ENCODE results near the gene HDAC3. TPM values are rescaled to one million over a fixed set of nuclear protein-coding genes. Genes with fewer than 3 reads are reported as not detected.

The HDAC3 gene
- total RNA-seq, 2 donors from 2014 or later = 53.5 to 56.2 TPM

- TF ChIP-seq CTCF (IDR thresholded peaks at IDR 0.05) = no peak
- DNase-seq (ENCODE audit: low spot score) = no peak
- no peak for ATAC-seq (ENCODE audit: insufficient number of reproducible peaks, low FRiP score, low read depth)
- H3K4me3 ChIP-seq = no peak overlapping the region
- no peaks in the 10 kb centered on the region for H3K27me3 ChIP-seq (replicated peaks; ENCODE audit: insufficient read depth)
- H3K36me3 ChIP-seq = peaks cover 4% of the 10 kb centered on the region
- H3K9me3 ChIP-seq = no peaks in the 10 kb centered on the region
- no peak overlapping the region for H3K27ac ChIP-seq
- H3K4me1 ChIP-seq (ENCODE audit: control insufficient read depth in 1 of 2, low read depth in 2 of 2) = no peaks in the 10 kb centered on the region
Measured at GRCh38 chr5:141665995-141666940, 29.6 kb upstream of the HDAC3 start.

- ATAC-seq (ENCODE audit: insufficient number of reproducible peaks, low FRiP score, low read depth) (no peak), DNase-seq (ENCODE audit: low spot score) (no peak)
- H3K4me3 ChIP-seq = no peak overlapping the region
- peak; percentile 87 for TF ChIP-seq CTCF (IDR thresholded peaks at IDR 0.05)
- H3K27ac ChIP-seq = no peak overlapping the region
- no peaks in the 10 kb centered on the region for H3K9me3 ChIP-seq
- H3K27me3 ChIP-seq (replicated peaks; ENCODE audit: insufficient read depth) = no peaks in the 10 kb centered on the region
- peaks cover 4% of the 10 kb centered on the region for H3K36me3 ChIP-seq
- no peaks in the 10 kb centered on the region for H3K4me1 ChIP-seq (ENCODE audit: control insufficient read depth in 1 of 2, low read depth in 2 of 2)
Measured at GRCh38 chr5:141664733-141665461, 28.2 kb upstream of the HDAC3 start.

- Histone ChIP-seq H3K9me3 (no peaks in the 10 kb centered on the region), H3K4me1 (ENCODE audit: control insufficient read depth in 1 of 2, low read depth in 2 of 2) (no peaks in the 10 kb centered on the region), H3K27me3 (replicated peaks; ENCODE audit: insufficient read depth) (no peaks in the 10 kb centered on the region), H3K27ac (no peak overlapping the region), H3K36me3 (peaks cover 4% of the 10 kb centered on the region), H3K4me3 (no peak overlapping the region)
- no peak for DNase-seq (ENCODE audit: low spot score)
- no peak for TF ChIP-seq CTCF (IDR thresholded peaks at IDR 0.05)
- no peak for ATAC-seq (ENCODE audit: insufficient number of reproducible peaks, low FRiP score, low read depth)
Measured at GRCh38 chr5:141663506-141663905, 26.9 kb upstream of the HDAC3 start.

GRCh38 chr5:141662028-141662427, 25.4 kb upstream of the HDAC3 start:
- TF ChIP-seq CTCF (IDR thresholded peaks at IDR 0.05) = no peak
- ATAC-seq (ENCODE audit: insufficient number of reproducible peaks, low FRiP score, low read depth) (no peak), DNase-seq (ENCODE audit: low spot score) (no peak)
- Histone ChIP-seq H3K36me3 (peaks cover 4% of the 10 kb centered on the region), H3K4me1 (ENCODE audit: control insufficient read depth in 1 of 2, low read depth in 2 of 2) (no peaks in the 10 kb centered on the region), H3K4me3 (no peak overlapping the region), H3K27ac (no peak overlapping the region), H3K27me3 (replicated peaks; ENCODE audit: insufficient read depth) (no peaks in the 10 kb centered on the region), H3K9me3 (no peaks in the 10 kb centered on the region)

- TF ChIP-seq CTCF (IDR thresholded peaks at IDR 0.05) = no peak
- no peak for ATAC-seq (ENCODE audit: insufficient number of reproducible peaks, low FRiP score, low read depth)
- no peak for DNase-seq (ENCODE audit: low spot score)
- peaks cover 4% of the 10 kb centered on the region for H3K36me3 ChIP-seq
- H3K9me3 ChIP-seq = no peaks in the 10 kb centered on the region
- no peak overlapping the region for H3K27ac ChIP-seq
- H3K4me3 ChIP-seq = no peak overlapping the region
- no peaks in the 10 kb centered on the region for H3K4me1 ChIP-seq (ENCODE audit: control insufficient read depth in 1 of 2, low read depth in 2 of 2)
- H3K27me3 ChIP-seq (replicated peaks; ENCODE audit: insufficient read depth) = no peaks in the 10 kb centered on the region
Measured at GRCh38 chr5:141657937-141658545, 21.4 kb upstream of the HDAC3 start.
